LNCaP clone FGC (cell line): ENCODE results near the gene ABI3.

Experiments
- DNase-seq: peaks from one replicate; pipeline ENCODE4 v3.0.0-alpha.2; 2011; ENCODE audit warnings: low read depth
- H3K4me3 ChIP-seq: 2 replicates; pipeline ENCODE4 v1.5.1; 2011; ENCODE audit warnings: mild to moderate bottlenecking, low read depth, low read length, control low read depth
- TF ChIP-seq, protein P1 (sequence below): IDR thresholded peaks from 2 replicates; pipeline ENCODE4 v1.5.1; 2012; ENCODE audit warnings: mild to moderate bottlenecking; ENCODE audit not compliant: control insufficient read depth, insufficient read depth; ENCODE audit errors: extremely low read depth

The ABI3 gene

DNA sequence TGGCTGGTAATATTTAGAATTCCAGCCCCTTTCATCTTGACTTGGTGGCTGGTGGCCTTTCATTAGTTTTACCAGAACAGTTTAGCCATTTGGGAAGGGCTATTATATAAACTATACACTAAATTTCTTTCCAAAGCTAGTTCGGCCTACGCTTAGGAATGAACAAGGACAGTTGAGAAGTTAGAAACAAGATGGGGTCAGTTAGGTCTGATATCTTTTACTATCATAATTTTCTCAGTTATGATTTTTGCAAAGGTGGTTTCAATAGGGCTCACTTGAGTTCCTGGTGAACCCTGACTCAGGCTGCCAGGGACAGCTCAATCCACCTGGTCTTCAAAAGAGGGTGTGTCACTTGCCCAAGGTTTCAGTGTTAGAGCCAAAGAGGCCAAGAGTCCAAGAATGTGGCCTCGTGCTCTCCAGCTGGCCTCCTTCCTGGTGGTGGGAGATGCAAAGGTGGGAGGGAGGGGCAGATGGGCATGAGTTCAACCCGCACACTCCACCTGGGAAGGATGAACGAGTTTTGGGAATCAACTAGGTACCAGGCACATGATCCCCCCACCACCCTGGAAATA is 24.1 kb downstream of the ABI3 start:
- TF ChIP-seq, protein P1, sequence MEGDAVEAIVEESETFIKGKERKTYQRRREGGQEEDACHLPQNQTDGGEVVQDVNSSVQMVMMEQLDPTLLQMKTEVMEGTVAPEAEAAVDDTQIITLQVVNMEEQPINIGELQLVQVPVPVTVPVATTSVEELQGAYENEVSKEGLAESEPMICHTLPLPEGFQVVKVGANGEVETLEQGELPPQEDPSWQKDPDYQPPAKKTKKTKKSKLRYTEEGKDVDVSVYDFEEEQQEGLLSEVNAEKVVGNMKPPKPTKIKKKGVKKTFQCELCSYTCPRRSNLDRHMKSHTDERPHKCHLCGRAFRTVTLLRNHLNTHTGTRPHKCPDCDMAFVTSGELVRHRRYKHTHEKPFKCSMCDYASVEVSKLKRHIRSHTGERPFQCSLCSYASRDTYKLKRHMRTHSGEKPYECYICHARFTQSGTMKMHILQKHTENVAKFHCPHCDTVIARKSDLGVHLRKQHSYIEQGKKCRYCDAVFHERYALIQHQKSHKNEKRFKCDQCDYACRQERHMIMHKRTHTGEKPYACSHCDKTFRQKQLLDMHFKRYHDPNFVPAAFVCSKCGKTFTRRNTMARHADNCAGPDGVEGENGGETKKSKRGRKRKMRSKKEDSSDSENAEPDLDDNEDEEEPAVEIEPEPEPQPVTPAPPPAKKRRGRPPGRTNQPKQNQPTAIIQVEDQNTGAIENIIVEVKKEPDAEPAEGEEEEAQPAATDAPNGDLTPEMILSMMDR = no peak
- no peak overlapping the region for H3K4me3 ChIP-seq
- no peak for DNase-seq

DNA sequence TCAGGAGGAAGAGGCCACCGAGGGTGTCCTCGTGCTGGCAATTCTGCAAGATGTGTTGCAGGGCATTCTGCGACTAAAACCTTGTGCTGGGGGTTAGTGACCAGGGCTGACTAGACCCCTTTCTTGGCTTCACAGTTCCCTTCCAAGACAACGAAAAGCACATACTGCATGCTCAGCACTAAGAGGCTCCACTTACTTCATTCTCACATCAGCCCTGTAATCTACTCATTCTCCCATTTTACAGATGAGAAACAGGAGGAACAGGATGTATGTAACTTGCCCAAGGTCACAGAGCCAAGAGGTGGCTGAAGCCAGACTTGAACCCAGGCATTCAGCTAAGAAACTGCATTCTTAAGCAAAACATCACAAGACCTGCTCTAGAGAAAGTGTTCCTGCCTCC is 25.4 kb downstream of the ABI3 start:
- TF ChIP-seq, protein P1 = no peak
- no peak for DNase-seq
- no peak overlapping the region for H3K4me3 ChIP-seq

DNA sequence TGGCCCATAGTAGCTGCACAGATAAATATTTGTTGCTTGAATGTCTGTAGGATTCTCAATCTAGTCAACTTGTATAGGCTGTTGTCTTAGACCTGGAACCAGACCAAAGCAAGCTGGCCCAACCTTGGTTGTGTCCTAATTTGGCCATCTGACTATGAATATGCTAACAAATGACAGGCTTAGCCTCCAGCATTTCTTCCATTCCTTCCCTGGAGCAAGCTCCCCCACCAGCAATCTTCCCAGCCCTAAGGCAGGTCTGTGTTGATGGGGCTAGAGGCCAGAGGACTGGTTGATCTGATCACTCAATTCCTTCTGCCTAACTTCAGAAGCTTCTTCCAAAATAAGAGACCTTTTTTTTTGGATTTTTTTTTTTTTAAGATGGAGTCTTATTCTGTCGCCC is 29.5 kb downstream of the ABI3 start:
- no peak overlapping the region for H3K4me3 ChIP-seq
- no peak for DNase-seq
- TF ChIP-seq, protein P1 = no peak

DNA sequence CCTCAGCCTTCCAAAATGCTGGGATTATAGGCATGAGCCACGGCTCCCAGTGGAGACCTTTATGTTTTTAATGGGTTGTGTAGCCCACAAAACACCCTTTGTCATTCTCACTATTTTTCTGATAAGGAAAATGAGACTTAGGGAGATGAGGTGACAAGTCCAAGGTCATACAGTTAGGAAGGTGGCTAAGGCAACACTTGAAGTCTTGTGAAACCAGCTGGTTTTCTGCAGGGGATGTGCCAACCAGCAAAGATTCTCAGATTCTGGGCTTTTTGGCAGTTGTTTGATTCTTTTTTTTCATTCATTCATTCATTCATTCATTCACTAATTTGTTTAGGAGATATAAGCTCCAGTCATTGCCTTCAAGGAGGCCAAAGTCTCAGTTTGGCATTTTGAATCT is 30.1 kb downstream of the ABI3 start:
- no peak overlapping the region for H3K4me3 ChIP-seq

DNA sequence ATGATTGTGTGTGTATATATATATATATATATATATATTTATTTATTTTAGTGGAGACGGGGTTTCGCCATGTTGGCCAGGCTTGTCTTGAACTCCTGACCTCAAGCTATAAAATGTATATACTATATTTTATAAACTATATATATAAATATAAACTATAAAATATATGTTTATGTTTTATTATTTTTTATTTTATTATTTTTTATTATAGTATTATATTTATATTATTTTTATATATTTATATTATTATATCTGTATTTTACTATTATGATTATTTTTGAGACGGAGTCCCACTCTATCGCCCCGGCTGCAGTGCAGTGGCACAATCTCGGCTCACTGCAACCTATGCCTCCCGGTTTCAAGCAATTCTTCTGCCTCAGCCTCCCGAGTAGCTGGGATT is 30.5 kb downstream of the ABI3 start:
- no peak overlapping the region for H3K4me3 ChIP-seq
- TF ChIP-seq, protein P1 = no peak
- DNase-seq = no peak

More for the DNA sequence above, 30.1 kb downstream of the ABI3 start:
- TF ChIP-seq, protein P1 = no peak
- no peak for DNase-seq

DNA sequence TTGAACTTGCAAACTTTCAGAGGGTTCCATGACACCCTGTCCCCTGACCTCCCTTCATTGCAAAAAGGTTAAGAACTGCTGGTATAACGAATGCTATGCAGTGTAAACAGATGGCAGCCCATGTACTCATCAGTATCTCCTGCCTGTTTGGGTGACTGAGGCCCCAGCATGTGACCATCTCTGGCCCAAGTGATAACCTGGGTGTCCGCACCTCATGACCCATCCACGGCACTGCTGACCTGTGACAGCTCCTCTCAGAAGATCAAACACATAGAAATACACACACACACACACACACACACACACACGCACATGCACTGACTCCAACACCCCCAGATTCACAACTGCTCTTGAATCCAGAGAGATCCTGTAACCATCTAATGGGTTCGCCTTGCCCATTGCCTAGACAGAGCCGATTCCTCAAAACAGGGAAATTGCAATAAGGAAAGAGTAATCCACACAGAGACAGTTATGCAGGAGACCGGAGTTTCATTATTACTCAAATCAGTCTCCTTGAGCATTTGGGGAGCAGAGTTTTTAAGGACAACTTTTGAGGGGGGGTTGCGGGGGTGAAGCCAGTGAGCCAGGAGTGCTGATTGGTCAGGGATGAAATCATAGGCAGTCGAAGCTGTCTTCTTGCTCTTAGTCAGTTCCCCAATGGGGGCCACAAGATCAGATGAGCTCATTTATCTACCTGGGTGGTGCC is 31.3 kb downstream of the ABI3 start:
- TF ChIP-seq, protein P1 = no peak

DNA sequence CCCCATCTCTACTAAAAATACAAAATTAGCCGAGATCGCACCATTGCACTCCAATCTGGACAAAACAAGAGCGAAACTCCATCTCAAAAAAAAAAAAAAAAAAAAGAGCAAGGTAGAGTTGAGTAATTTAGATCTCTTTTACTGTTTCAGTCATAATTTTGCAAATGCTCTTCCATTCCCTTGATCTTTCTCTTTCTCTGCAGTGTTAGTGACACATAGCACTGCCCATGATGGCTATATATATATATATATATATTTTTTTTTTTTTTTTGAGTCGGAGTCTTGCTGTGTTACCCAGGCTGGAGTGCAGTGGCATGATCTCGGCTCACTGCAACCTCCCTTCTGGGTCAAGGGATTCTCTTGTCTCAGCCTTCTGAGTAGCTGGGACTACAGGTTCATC is 32.3 kb downstream of the ABI3 start:
- H3K4me3 ChIP-seq = no peak overlapping the region
- no peak for DNase-seq
- TF ChIP-seq, protein P1 = no peak

More for the DNA sequence above, 31.3 kb downstream of the ABI3 start:
- DNase-seq = no peak
- H3K4me3 ChIP-seq = no peak overlapping the region
